Measurements from ENCODE around the gene AHCY. TPM values are rescaled to one million over a fixed set of nuclear protein-coding genes. Genes with fewer than 3 reads are reported as not detected.
"Not testable (repeated sequence)": the region's sequence is repeated elsewhere in the genome, so short reads cannot be mapped to it uniquely, and the experiment has no call there.

Gene AHCY
- total RNA-seq, 4 donors from 2014 or later: 99.0 to 146 (median 137) TPM

DNA sequence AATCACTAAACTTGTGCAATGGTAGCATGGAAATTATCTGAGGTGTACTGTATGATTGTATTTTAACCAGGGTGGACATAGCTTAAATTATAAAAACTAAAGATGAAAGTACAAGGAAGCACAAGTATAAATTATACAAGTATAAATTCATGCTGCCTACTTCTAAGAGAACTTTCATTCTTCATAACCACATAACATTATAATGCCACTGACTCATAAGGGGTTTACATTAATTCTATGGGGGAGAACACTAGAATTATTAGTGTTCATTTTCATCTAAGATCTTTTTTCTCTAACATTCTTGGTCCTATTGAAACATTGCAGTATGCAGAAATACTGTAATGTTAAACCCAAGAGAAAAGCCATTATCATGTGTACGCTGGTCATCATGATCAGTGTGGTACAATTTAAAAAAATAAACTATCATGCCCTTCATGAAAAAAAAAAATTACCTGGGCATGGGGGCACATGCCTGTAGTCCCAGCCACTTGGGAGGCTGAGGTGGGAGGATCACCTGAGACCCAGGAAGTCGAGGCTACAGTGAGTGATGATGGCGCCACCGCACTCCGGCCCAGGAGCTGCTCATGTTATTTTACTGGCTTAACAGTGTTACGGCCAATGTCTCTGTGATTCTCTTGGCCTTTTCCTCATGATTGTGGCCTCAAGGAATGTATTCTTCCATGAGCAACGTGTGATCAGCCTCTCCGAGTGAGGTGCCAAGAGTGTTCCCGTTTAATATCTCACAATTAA lies 25.9 kb upstream of the AHCY start:
- WGBS, 2 donors: 77 to 83% methylated on average over 9 of the region's 9 CpGs

DNA sequence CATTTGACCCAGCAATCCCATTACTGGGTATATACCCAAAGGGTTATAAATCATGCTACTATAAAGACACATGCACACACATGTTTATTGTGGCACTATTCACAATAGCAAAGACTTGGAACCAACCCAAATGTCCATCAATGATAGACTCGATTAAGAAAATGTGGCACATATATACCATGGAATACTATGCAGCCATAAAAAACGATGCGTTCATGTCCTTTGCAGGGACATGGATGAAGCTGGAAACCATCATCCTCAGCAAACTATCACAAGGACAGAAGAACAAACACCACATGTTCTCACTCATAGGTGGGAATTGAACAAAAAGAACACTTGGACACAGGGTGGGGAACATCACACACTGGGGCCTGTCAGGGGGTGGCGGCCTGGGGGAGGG lies 25.1 kb upstream of the AHCY start:
- H3K4me3 ChIP-seq; H3K27ac ChIP-seq; H3K27me3 ChIP-seq; DNase-seq; H3K36me3 ChIP-seq; H3K4me1 ChIP-seq; intact Hi-C loops (cut with DNase I); H3K9me3 ChIP-seq: not testable (repeated sequence)
- 86 to 90% methylated on average over 3 to 4 of the region's 4 CpGs for WGBS, 2 donors

More for the DNA sequence above, 25.9 kb upstream of the AHCY start:
- no peaks in the 10 kb centered on the region for H3K27me3 ChIP-seq
- H3K9me3 ChIP-seq: no peaks in the 10 kb centered on the region
- intact Hi-C loops (cut with DNase I): no loop called here
- peaks cover 0 to 2% (median 0%) of the 10 kb centered on the region in 3 donors for H3K4me1 ChIP-seq
- DNase-seq: no peak
- no peak overlapping the region for H3K27ac ChIP-seq
- H3K4me3 ChIP-seq: no peak overlapping the region
- H3K36me3 ChIP-seq: no peaks in the 10 kb centered on the region
- TF ChIP-seq, protein P1, sequence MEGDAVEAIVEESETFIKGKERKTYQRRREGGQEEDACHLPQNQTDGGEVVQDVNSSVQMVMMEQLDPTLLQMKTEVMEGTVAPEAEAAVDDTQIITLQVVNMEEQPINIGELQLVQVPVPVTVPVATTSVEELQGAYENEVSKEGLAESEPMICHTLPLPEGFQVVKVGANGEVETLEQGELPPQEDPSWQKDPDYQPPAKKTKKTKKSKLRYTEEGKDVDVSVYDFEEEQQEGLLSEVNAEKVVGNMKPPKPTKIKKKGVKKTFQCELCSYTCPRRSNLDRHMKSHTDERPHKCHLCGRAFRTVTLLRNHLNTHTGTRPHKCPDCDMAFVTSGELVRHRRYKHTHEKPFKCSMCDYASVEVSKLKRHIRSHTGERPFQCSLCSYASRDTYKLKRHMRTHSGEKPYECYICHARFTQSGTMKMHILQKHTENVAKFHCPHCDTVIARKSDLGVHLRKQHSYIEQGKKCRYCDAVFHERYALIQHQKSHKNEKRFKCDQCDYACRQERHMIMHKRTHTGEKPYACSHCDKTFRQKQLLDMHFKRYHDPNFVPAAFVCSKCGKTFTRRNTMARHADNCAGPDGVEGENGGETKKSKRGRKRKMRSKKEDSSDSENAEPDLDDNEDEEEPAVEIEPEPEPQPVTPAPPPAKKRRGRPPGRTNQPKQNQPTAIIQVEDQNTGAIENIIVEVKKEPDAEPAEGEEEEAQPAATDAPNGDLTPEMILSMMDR (IDR thresholded peaks at IDR 0.05): no peak
- TF ChIP-seq POLR2A (IDR thresholded peaks at IDR 0.05): no peak

DNA sequence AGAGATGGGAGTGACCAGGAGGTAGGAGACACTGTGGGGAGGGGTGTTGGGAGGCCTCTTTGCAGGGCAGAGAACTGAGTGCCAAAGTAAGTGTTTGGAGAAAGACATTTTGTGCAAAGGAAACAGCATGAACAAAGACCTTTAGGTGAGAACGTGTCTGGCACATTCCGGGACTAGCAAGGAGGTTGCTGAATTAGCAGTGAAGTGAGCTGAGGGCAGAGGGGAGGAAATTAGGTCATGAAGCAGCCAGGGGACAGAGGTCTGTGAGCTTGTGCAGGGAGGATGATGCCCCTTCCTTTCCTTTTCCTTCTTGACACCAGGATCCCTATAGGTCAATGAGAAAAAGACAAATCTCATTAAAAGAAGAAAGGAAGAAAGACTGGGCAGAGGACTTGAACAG lies 21.4 kb upstream of the AHCY start:
- H3K9me3 ChIP-seq: no peaks in the 10 kb centered on the region
- 22 to 29% methylated on average over 2 of the region's 2 CpGs for WGBS, 2 donors
- intact Hi-C loops (cut with DNase I): no loop called here
- no peak overlapping the region for H3K4me3 ChIP-seq
- H3K27ac ChIP-seq: no peak overlapping the region
- no peak for DNase-seq
- H3K4me1 ChIP-seq: peaks cover 0 to 8% (median 0%) of the 10 kb centered on the region in 3 donors
- no peaks in the 10 kb centered on the region for H3K27me3 ChIP-seq
- H3K36me3 ChIP-seq: no peaks in the 10 kb centered on the region
- no peak for TF ChIP-seq POLR2A (IDR thresholded peaks at IDR 0.05)
- TF ChIP-seq, protein P1 (IDR thresholded peaks at IDR 0.05): no peak

DNA sequence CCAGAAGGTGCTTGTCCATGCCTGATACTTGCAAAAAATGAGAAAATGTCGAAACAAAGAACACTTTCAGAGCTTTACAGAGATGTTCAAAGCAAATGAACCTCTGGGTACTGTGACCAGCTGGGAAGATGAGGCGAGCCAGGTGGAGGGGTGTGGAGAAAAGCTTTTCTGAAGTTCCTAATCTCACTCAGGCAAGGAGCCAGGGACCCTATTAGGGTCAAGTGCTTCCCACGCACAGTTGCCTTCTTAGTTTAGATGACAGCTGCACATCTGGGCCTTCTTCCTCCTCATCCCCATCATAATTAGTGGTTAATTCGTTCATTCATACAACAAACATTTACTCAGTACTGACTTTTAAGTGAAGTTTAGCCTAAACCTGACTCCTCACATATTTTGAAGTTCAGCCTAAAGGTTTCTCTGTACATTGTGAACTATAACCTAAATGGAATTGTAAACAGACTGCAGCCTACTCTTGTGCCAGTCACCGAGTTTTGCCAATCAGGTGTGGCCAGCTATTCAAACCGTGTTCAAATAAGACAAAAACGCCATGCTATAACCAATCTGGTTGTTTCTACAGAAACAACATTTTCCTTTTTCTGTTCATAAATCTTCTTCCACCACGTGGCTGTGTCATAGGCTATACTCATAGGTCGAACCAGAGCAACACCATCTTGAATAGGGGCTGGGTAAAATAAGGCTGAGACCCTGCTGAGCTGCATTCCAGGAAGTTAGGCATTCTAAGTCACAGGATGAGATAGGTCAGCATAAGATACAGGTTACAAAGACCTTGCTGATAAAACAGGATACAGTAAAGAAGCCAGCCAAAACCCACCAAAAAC lies 19.3 kb upstream of the AHCY start:
- DNase-seq: no peak
- WGBS, 2 donors: 51 to 55% methylated on average over 9 of the region's 9 CpGs
- intact Hi-C loops (cut with DNase I): no loop called here
- H3K4me1 ChIP-seq: peaks cover 0 to 15% (median 0%) of the 10 kb centered on the region in 3 donors
- no peak overlapping the region for H3K27ac ChIP-seq
- TF ChIP-seq POLR2A (IDR thresholded peaks at IDR 0.05): no peak
- TF ChIP-seq, protein P1 (IDR thresholded peaks at IDR 0.05): no peak
- H3K36me3 ChIP-seq: no peaks in the 10 kb centered on the region
- H3K4me3 ChIP-seq: no peak overlapping the region
- H3K9me3 ChIP-seq: no peaks in the 10 kb centered on the region
- no peaks in the 10 kb centered on the region for H3K27me3 ChIP-seq

DNA sequence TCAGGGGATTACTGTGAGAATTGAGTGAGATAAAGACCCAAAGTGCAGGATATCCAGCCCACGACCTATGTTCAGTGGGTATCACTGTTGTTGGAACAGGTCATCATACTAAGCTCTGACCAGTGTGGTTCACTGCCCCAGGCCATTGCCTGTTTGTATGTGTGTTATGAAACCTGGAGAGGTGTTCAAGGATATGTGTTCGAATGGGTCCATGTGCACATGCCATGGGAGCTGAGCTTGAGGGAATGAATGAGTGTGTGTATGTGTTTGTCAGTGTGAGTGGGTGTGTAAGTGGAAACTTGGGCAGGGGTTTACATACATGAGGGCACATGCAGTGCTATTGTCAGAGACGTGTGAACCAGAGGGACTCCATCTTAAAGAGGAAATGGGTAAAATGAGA lies 17.7 kb upstream of the AHCY start:
- DNase-seq: no peak
- TF ChIP-seq, protein P1 (IDR thresholded peaks at IDR 0.05): no peak
- TF ChIP-seq POLR2A (IDR thresholded peaks at IDR 0.05): no peak
- Histone ChIP-seq H3K27ac (no peak overlapping the region), H3K4me3 (no peak overlapping the region), H3K36me3 (no peaks in the 10 kb centered on the region), H3K4me1 (peaks cover 0 to 20% (median 0%) of the 10 kb centered on the region in 3 donors), H3K9me3 (no peaks in the 10 kb centered on the region), H3K27me3 (no peaks in the 10 kb centered on the region)
- 67 to 71% methylated on average over 3 of the region's 3 CpGs for WGBS, 2 donors
- intact Hi-C loops (cut with DNase I): no loop called here
